ENCODE results near the gene CLEC4G.

Gene CLEC4G

DNA sequence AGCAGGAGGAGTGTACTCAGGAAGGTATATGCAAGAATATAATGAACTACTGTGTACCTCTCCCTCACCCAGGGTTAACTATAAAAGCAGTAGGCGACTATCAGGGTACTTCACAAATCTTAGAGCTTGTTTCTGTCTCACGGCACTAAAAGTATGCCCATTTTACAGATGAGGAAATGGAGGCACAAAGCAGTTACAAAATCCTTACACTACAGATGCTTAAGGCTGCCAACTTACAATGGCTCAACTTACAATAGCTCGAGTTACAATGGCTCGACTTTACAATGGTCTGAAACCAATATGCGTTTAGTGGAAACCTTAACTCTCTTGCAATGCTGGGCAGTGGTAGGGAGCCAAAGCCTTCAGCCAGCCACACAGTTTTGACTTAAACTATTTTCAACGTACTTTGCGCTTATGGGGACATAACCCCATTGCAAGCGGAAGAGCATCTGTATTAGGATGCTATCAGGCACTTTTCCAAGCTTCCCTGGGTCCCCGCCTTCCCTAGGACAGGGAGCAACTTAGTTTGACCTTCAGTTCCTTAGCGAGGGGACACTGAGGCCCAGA, 34.1 kb downstream of the CLEC4G start:
- no peak for DNase-seq (ENCODE audit: low spot score)

GRCh38 chr19:7694499-7694898, 37.4 kb downstream of the CLEC4G start:
- DNase-seq (ENCODE audit: low spot score) = no peak

DNA sequence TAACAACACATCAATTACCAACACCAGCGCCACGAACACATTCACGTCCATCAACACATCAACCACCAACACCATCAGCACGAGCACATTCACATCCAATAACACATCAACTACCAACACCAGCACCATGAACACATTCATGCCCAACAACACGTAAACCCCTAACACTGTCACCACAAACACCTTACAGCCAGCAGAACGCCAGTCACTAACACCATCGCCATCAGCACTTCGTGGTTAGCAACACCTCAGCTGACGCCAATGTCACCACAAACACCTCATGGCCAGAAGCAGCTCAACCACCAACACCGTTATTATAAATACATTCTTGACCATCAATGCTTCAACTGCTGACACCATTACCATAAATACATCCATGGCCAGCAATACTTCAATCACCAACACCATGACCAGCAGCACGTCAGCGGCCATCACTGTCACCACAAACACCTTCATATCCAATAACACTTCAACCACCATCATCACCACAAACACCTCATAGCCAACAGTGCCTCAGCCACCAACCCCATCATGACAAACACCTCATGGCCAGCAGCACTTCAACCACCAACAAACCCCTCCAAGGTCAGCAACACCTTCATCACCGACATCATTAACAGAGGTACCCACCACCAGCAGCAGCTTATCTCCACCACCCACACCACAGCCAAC, 39.4 kb downstream of the CLEC4G start:
- no peak for DNase-seq (ENCODE audit: low spot score)

DNA sequence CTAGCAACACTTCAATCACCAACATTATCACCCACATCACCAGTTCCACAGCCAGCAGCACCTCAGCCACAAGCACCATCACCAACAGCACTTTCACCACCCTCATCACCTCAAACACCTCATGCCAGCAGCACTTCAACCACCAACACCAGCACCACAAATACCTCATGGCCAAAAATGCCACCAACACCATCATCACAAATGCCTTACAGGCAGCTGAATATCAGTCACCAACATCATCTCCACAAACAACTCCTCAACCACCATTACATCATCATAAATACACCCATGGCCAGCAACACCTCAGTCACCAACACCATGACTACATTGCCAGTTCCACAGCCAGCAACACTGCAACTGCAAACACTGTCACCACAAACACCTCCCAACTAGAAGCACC, 40.4 kb downstream of the CLEC4G start:
- no peak for DNase-seq (ENCODE audit: low spot score)

DNA sequence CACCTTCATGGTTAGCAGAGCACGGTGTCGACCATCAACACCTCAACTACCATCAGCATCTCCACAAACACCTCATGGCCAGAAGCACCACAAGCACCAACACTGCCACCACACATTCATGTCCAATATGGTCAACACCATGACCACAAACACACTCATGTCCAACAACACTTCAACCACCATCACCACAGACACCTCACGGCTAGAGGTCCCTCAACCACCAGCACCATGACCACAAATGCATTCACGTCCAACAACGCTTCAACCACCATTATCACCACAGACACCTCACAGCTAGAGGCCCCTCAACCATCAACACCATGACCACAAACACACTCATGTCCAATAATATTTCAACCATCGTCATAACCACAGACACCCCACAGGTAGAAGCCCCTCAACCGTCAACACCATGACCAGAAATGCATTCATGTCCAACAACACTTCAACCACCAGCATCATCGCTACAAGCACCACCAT, 41.1 kb downstream of the CLEC4G start:
- no peak for DNase-seq (ENCODE audit: low spot score)

DNA sequence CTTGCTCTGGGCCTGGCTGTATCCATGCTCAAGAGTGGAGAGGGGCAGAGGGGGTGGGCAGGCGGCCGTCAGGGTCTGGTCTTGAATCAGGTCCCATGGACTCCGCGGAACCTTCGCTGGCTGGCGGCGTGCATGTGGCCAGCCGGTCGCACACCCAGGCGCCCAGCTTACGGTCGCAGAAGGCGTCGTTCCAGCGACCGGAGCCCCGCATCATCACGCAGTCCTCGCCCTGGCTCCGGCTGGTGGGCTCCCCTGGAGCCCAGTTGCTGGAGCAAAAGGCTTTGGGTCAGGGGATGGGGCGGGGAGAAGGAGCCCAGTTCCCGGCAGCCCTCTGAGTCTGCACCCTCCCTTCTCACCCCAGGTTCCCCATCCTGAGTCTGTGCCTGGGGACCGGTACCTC, 42.7 kb downstream of the CLEC4G start:
- DNase-seq (ENCODE audit: low spot score) = no peak

DNA sequence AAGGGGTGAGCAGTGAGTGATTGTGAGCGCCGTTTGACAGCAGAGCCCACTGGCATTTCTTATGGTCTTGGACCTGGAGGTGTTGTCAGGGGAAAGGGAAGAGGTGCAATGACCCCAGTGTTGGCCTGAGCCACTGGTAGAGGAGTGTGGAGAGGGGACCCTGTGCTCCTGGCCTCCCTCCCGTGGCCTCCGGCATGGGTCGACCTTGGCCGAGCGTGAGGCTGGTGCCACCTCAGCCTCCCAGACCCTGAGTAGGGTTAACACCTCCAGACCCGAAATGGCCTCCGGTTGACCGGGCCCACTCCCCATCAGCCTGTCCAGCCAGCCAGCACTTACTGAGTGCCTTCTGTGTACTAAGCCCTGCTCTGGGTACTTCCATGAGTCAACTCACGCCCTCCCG, 44.7 kb downstream of the CLEC4G start:
- no peak for DNase-seq (ENCODE audit: low spot score)

- no peak for DNase-seq (ENCODE audit: low spot score)
These were observed 46.1 kb downstream of the CLEC4G start for GRCh38 chr19:7685546-7686445.

GRCh38 chr19:7682175-7682855, 49.6 kb downstream of the CLEC4G start:
- DNase-seq (ENCODE audit: low spot score) = no peak

GRCh38 chr19:7681340-7682174, 50.4 kb downstream of the CLEC4G start:
- DNase-seq (ENCODE audit: low spot score) = peak; percentile 98

GRCh38 chr19:7680606-7681339, 51.1 kb downstream of the CLEC4G start, which contains the start of gene TRAPPC5:
Gene TRAPPC5, plus strand, starts transcription at chr19:7680833. Its CDS starts 1,421 bp downstream, at chr19:7682254.
- peak; percentile 96 for DNase-seq (ENCODE audit: low spot score)

DNA sequence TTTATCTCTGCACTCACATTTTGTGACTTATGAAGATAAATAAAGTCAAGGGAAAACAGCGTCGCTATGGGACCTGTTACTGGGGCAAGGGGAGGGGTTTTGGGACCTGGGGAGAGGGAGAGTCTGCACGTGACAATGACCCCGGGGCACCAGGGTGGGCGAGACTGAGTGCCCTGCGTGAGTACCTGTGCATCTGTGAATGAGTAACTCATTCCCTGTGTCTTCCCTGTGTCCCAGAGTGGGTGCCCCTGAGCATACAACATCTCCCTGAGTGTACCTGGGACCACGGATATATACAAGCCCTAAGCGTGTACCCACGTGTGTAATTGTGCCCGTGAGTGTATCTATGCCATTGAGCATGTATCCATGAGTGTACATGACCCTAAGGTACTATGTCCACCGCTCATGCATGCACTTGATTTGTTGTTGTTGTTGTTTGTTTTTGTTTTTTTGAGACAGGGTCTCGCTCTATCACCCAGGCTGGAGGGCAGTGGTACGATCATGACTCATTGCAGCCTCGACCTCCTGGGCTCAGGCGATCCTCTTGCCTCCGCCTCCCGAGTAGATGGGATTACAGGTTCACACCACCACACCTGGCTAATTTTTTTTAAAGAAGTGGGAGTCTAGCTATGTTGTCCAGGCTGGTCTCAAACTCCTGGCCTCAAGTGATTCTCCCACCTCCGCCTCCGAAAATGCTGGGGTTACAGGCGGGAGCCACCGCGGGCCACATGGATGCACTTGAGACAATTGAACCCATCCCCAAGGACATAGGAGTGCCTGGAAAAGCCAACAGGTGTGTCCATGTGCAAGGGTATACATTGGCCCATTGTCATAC, 51.9 kb downstream of the CLEC4G start:
- no peak for DNase-seq (ENCODE audit: low spot score)

- DNase-seq (ENCODE audit: low spot score) = no peak
These were observed 52.7 kb downstream of the CLEC4G start for GRCh38 chr19:7678971-7679751.

Data from HuH-7.5 (cell line).